Loucy (cell line): ENCODE data around the gene ZFP3.

Experiments used
- H2AFZ ChIP-seq: fragments of 200-600 bp; sonication (generic); 2 replicates; pipeline ENCODE4 v1.6.0; 2016; ENCODE audit warnings: antibody characterized with exemption, mild to moderate bottlenecking, low read length, moderate library complexity
- H3F3A ChIP-seq: fragments of 200-600 bp; 2 replicates; pipeline ENCODE4 v1.6.0; 2016; ENCODE audit warnings: antibody characterized with exemption, low read depth, mild to moderate bottlenecking
- H3K27me3 ChIP-seq: fragments of 200-600 bp; sonication (generic); 2 replicates; pipeline ENCODE4 v1.6.1; 2014; ENCODE audit warnings: low read length, mild to moderate bottlenecking; ENCODE audit not compliant: insufficient read depth, poor library complexity, severe bottlenecking
- H3K36me3 ChIP-seq: fragments of 200-600 bp; sonication (generic); 2 replicates; pipeline ENCODE4 v1.6.1; 2016; ENCODE audit warnings: low read length; ENCODE audit not compliant: insufficient read depth
- H3K4me1 ChIP-seq: fragments of 200-600 bp; sonication (generic); 2 replicates; pipeline ENCODE4 v1.5.1; 2014; ENCODE audit warnings: low read length, mild to moderate bottlenecking; ENCODE audit not compliant: insufficient read depth, poor library complexity, severe bottlenecking
- H3K4me2 ChIP-seq: fragments of 200-600 bp; sonication (generic); 2 replicates; pipeline ENCODE4 v1.6.0; 2014; ENCODE audit warnings: antibody characterized with exemption, low read length, low read depth, mild to moderate bottlenecking; ENCODE audit not compliant: poor library complexity, severe bottlenecking
- H3K4me3 ChIP-seq: fragments of 200-600 bp; sonication (generic); 2 replicates; pipeline ENCODE4 v1.5.1; 2014; ENCODE audit warnings: low read length, mild to moderate bottlenecking, mixed read lengths; ENCODE audit not compliant: poor library complexity, severe bottlenecking
- H3K79me2 ChIP-seq: fragments of 200-600 bp; sonication (generic); 2 replicates; pipeline ENCODE4 v1.6.1; 2014; ENCODE audit warnings: low read length; ENCODE audit not compliant: insufficient read depth
- H3K9ac ChIP-seq: fragments of 200-600 bp; sonication (generic); 2 replicates; pipeline ENCODE4 v1.6.0; 2014; ENCODE audit warnings: mild to moderate bottlenecking, low read depth, low read length, moderate library complexity; ENCODE audit not compliant: poor library complexity, severe bottlenecking
- H3K9me2 ChIP-seq: fragments of 200-600 bp; sonication (generic); replicated peaks from 2 replicates; pipeline ENCODE4 v1.6.1; 2016; ENCODE audit warnings: low read depth, low read length, mixed read lengths
- H3K9me3 ChIP-seq: fragments of 200-600 bp; sonication (generic); 2 replicates; pipeline ENCODE4 v1.6.1; 2014; ENCODE audit warnings: mild to moderate bottlenecking, antibody characterized with exemption, low read length, low read depth; ENCODE audit not compliant: insufficient read depth
- H4K20me1 ChIP-seq: fragments of 200-600 bp; sonication (generic); 2 replicates; pipeline ENCODE4 v1.6.0; 2014; ENCODE audit warnings: antibody characterized with exemption, low read length, mild to moderate bottlenecking; ENCODE audit not compliant: insufficient read depth, poor library complexity, severe bottlenecking
- EZH2phosphoT487 ChIP-seq: fragments of 200-600 bp; IDR thresholded peaks from 2 replicates; pipeline ENCODE4 v1.6.1; 2018; ENCODE audit warnings: antibody characterized with exemption, mild to moderate bottlenecking, moderate library complexity, borderline replicate concordance
- TF ChIP-seq, protein P1 (sequence below): fragments of 200-600 bp; sonication (generic); conservative IDR thresholded peaks from 2 replicates; pipeline ENCODE4 v1.5.1; 2014; ENCODE audit warnings: mild to moderate bottlenecking, antibody characterized with exemption, low read length

The ZFP3 gene

GRCh38 chr17:5096731-5097100, 18.4 kb downstream of the ZFP3 start:
- peaks cover 25% of the 10 kb centered on the region; the same call in 1 of the 2 replicates for H3K9me3 ChIP-seq
- H3K4me3 ChIP-seq = no peak overlapping the region
- no peaks in the 10 kb centered on the region for H3K27me3 ChIP-seq
- TF ChIP-seq, protein P1, sequence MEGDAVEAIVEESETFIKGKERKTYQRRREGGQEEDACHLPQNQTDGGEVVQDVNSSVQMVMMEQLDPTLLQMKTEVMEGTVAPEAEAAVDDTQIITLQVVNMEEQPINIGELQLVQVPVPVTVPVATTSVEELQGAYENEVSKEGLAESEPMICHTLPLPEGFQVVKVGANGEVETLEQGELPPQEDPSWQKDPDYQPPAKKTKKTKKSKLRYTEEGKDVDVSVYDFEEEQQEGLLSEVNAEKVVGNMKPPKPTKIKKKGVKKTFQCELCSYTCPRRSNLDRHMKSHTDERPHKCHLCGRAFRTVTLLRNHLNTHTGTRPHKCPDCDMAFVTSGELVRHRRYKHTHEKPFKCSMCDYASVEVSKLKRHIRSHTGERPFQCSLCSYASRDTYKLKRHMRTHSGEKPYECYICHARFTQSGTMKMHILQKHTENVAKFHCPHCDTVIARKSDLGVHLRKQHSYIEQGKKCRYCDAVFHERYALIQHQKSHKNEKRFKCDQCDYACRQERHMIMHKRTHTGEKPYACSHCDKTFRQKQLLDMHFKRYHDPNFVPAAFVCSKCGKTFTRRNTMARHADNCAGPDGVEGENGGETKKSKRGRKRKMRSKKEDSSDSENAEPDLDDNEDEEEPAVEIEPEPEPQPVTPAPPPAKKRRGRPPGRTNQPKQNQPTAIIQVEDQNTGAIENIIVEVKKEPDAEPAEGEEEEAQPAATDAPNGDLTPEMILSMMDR = no peak
- no peak for TF ChIP-seq EZH2phosphoT487
- H3K36me3 ChIP-seq = no peaks in the 10 kb centered on the region
- no peaks in the 10 kb centered on the region for H4K20me1 ChIP-seq
- H3K4me2 ChIP-seq = no peak overlapping the region
- H3K4me1 ChIP-seq = no peaks in the 10 kb centered on the region
- no peak overlapping the region for H2AFZ ChIP-seq
- H3F3A ChIP-seq = no peaks in the 10 kb centered on the region
- H3K9ac ChIP-seq = no peak overlapping the region
- H3K9me2 ChIP-seq = no peaks in the 10 kb centered on the region
- H3K79me2 ChIP-seq = no peaks in the 10 kb centered on the region

- Histone ChIP-seq H3K27me3 (no peaks in the 10 kb centered on the region), H2AFZ (no peak overlapping the region), H3K4me2 (no peak overlapping the region), H4K20me1 (no peaks in the 10 kb centered on the region), H3F3A (no peaks in the 10 kb centered on the region), H3K9me3 (peaks cover 19% of the 10 kb centered on the region; the same call in 1 of the 2 replicates), H3K79me2 (no peaks in the 10 kb centered on the region), H3K4me1 (no peaks in the 10 kb centered on the region), H3K9me2 (no peaks in the 10 kb centered on the region), H3K4me3 (no peak overlapping the region), H3K36me3 (no peaks in the 10 kb centered on the region), H3K9ac (no peak overlapping the region)
- no peak for TF ChIP-seq EZH2phosphoT487
- TF ChIP-seq, protein P1 = no peak
Observed at GRCh38 chr17:5097101-5097834, 19.0 kb downstream of the ZFP3 start.

DNA sequence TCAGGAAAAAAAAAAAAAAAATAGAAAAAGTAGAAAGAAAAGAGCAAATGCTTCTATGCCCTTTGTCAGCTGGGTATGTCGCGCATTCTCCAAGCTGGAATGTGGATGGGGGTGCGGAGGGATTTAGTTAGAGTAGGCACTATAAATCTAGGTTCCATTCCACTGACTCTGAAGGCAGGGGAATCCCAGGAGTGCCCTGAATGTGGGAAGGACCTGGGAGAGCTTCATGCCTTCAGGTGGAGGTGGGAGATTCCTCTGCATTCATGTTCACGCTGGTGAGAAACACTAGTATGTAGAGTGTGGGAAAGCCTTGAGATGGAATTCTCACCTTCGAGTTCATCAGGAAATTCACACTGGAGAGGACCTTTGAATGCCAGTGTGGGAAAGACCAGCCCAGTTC, 21.0 kb downstream of the ZFP3 start:
- no peak overlapping the region for H3K4me2 ChIP-seq
- no peaks in the 10 kb centered on the region for H3K79me2 ChIP-seq
- H3K36me3 ChIP-seq = no peaks in the 10 kb centered on the region
- no peak overlapping the region for H2AFZ ChIP-seq
- no peaks in the 10 kb centered on the region for H3K27me3 ChIP-seq
- H4K20me1 ChIP-seq = no peaks in the 10 kb centered on the region
- H3K9ac ChIP-seq = no peak overlapping the region
- no peaks in the 10 kb centered on the region for H3F3A ChIP-seq
- peaks cover 7% of the 10 kb centered on the region; the same call in 1 of the 2 replicates for H3K9me3 ChIP-seq
- no peaks in the 10 kb centered on the region for H3K4me1 ChIP-seq
- H3K9me2 ChIP-seq = no peaks in the 10 kb centered on the region
- TF ChIP-seq EZH2phosphoT487 = no peak
- no peak overlapping the region for H3K4me3 ChIP-seq

DNA sequence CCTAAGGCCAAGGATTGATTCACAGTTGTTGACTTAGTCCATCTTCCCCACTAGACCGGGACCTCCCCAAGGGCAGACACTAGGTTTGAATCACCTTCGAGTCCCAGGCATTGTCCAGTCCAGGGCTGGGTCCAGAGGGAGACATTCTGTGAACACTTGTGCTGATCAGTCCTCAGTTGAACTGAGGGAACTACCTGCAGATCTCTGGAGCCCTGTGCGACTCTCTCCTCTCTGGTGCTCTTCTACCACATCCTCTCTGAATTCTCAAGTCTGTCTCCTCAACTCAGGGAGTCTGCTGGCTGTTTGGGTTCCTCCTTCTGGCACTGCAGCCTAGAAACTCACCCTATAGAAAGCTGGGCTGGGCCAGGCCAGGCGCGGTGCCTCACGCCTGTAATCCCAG, 22.6 kb downstream of the ZFP3 start:
- TF ChIP-seq, protein P1 = no peak
- H3K79me2 ChIP-seq = no peaks in the 10 kb centered on the region
- no peak overlapping the region for H2AFZ ChIP-seq
- H3K9me3 ChIP-seq = no peaks in the 10 kb centered on the region; the same call in 1 of the 2 replicates
- H4K20me1 ChIP-seq = no peaks in the 10 kb centered on the region
- no peaks in the 10 kb centered on the region for H3K9me2 ChIP-seq
- H3K4me2 ChIP-seq = no peak overlapping the region
- no peak overlapping the region for H3K9ac ChIP-seq
- H3K36me3 ChIP-seq = peaks cover 5% of the 10 kb centered on the region; the same call in 1 of the 2 replicates
- H3F3A ChIP-seq = no peaks in the 10 kb centered on the region
- no peaks in the 10 kb centered on the region for H3K4me1 ChIP-seq
- H3K4me3 ChIP-seq = no peak overlapping the region
- H3K27me3 ChIP-seq = no peaks in the 10 kb centered on the region
